ENCODE data around the gene AGBL1.

DNA sequence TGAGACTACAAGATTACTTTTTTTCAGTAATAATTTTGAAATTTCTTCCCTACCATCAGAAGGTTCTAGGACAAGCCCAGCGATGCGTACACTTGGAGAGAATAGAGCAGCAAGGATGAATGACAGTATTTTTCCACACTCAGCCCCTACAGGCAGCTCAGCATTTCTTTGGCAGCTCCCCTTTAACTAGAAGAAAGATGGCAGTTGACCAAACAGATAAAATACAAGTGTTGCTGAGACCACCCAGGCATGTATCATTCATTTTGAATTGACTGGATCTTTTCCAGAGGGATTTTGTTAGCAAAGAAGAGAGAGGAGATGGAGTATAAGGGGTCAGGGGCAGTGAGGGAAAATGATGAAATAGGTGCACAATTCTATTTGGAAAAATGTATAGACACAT, 761.3 kb downstream of the AGBL1 start:
- TF ChIP-seq, protein P1, sequence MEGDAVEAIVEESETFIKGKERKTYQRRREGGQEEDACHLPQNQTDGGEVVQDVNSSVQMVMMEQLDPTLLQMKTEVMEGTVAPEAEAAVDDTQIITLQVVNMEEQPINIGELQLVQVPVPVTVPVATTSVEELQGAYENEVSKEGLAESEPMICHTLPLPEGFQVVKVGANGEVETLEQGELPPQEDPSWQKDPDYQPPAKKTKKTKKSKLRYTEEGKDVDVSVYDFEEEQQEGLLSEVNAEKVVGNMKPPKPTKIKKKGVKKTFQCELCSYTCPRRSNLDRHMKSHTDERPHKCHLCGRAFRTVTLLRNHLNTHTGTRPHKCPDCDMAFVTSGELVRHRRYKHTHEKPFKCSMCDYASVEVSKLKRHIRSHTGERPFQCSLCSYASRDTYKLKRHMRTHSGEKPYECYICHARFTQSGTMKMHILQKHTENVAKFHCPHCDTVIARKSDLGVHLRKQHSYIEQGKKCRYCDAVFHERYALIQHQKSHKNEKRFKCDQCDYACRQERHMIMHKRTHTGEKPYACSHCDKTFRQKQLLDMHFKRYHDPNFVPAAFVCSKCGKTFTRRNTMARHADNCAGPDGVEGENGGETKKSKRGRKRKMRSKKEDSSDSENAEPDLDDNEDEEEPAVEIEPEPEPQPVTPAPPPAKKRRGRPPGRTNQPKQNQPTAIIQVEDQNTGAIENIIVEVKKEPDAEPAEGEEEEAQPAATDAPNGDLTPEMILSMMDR (IDR thresholded peaks at IDR 0.05; ENCODE audit: insufficient read depth, low read depth, low read length), result no peak
- no peak for TF ChIP-seq EZH2 (IDR thresholded peaks at IDR 0.05; ENCODE audit: insufficient read depth, low read length)
